ES-I3 (cell line): ENCODE data around the gene RANBP3.

Experiments
- H3K36me3 ChIP-seq: 2 replicates; pipeline ENCODE4 v1.6.1; 2013; ENCODE audit warnings: mild to moderate bottlenecking, low read length, control low read depth, moderate library complexity; ENCODE audit not compliant: insufficient read depth
- H3K4me1 ChIP-seq: 2 replicates; pipeline ENCODE4 v1.6.1; 2013; ENCODE audit warnings: mild to moderate bottlenecking, control low read depth, low read length; ENCODE audit not compliant: insufficient read depth
- H3K9ac ChIP-seq: 2 replicates; pipeline ENCODE4 v1.6.1; 2013; ENCODE audit warnings: low read depth, mild to moderate bottlenecking, low read length, moderate library complexity
- H3K9me3 ChIP-seq: 2 replicates; pipeline ENCODE4 v1.6.1; 2013; ENCODE audit warnings: mild to moderate bottlenecking, low read length, moderate library complexity; ENCODE audit not compliant: control insufficient read depth, insufficient read depth

The RANBP3 gene

GRCh38 chr19:5870986-5871394 is 107.0 kb downstream of the RANBP3 start:
- no peaks in the 10 kb centered on the region for H3K36me3 ChIP-seq
- no peak overlapping the region for H3K9ac ChIP-seq
- no peaks in the 10 kb centered on the region for H3K4me1 ChIP-seq
- H3K9me3 ChIP-seq, result no peaks in the 10 kb centered on the region

GRCh38 chr19:5867201-5868136 is 110.5 kb downstream of the RANBP3 start:
- H3K4me1 ChIP-seq, result no peaks in the 10 kb centered on the region
- H3K9ac ChIP-seq, result no peak overlapping the region
- no peaks in the 10 kb centered on the region for H3K36me3 ChIP-seq
- H3K9me3 ChIP-seq, result no peaks in the 10 kb centered on the region
